Breast epithelium (tissue), 3 donors: ENCODE data around the gene FHIP1B.

ENCODE experiments used
- CTCF ChIP-seq, 3 donors: fragments of 450-650 bp; IDR thresholded peaks; one replicate each; pipeline ENCODE4 v1.5.1; 2016 to 2017; ENCODE audit warnings: antibody characterized with exemption in 3 of 3, mild to moderate bottlenecking in 3 of 3, moderate library complexity in 3 of 3
- POLR2A ChIP-seq: fragments of 450-650 bp; IDR thresholded peaks from one replicate; pipeline ENCODE4 v1.6.1; 2016; ENCODE audit warnings: antibody characterized with exemption, mild to moderate bottlenecking, moderate library complexity
- POLR2AphosphoS5 ChIP-seq, 3 donors: sonication (generic); formaldehyde crosslinking; IDR thresholded peaks; one replicate each; pipeline ENCODE4 v1.6.1; 2017; ENCODE audit warnings: antibody characterized with exemption in 3 of 3

- no peak for TF ChIP-seq CTCF (IDR thresholded peaks at IDR 0.05)
- TF ChIP-seq POLR2A = no peak
- no peak for TF ChIP-seq POLR2AphosphoS5 (IDR thresholded peaks at IDR 0.05)
These were observed 4.5 kb upstream of the FHIP1B start, which contains the start of gene CNGA4 for GRCh38 chr11:6238902-6239301.
